Neural cell (in vitro differentiated cells): Measurements from ENCODE around the gene MYO9A. TPM values are rescaled to one million over a fixed set of nuclear protein-coding genes. Genes with fewer than 3 reads are reported as not detected.
"Not testable (repeated sequence)": the region's sequence is repeated elsewhere in the genome, so short reads cannot be mapped to it uniquely, and the experiment has no call there.

Experiments used
- H2AFZ ChIP-seq: fragments of 200-600, 300-800 bp; sonication (generic), shearing (Covaris generic); 2 replicates; pipeline ENCODE4 v1.6.0; 2014; ENCODE audit warnings: low read depth, mild to moderate bottlenecking, antibody characterized with exemption, low read length, moderate library complexity
- H3F3A ChIP-seq: fragments of 200-600 bp; shearing (Covaris generic); 2 replicates; pipeline ENCODE4 v1.6.1; 2016; ENCODE audit warnings: mild to moderate bottlenecking, moderate library complexity, mixed read lengths, antibody characterized with exemption, low read length; ENCODE audit not compliant: insufficient read depth, poor library complexity, severe bottlenecking
- H3K27ac ChIP-seq: fragments of 200-600, 300-800 bp; sonication (generic), shearing (Covaris generic); 2 replicates; pipeline ENCODE4 v1.5.1; 2014; ENCODE audit warnings: mild to moderate bottlenecking, low read length, moderate library complexity
- H3K27me3 ChIP-seq: fragments of 300-800, 200-600 bp; sonication (generic), shearing (Covaris generic); 2 replicates; pipeline ENCODE4 v1.6.0; 2014; ENCODE audit warnings: mild to moderate bottlenecking, low read depth, low read length, moderate library complexity; ENCODE audit not compliant: insufficient read depth
- H3K36me3 ChIP-seq: fragments of 300-800, 200-600 bp; sonication (generic), shearing (Covaris generic); 2 replicates; pipeline ENCODE4 v1.5.1; 2014; ENCODE audit warnings: mild to moderate bottlenecking, antibody characterized with exemption, low read length, moderate library complexity; ENCODE audit not compliant: insufficient read depth
- H3K4me2 ChIP-seq: fragments of 300-800, 200-600 bp; sonication (generic), shearing (Covaris generic); 2 replicates; pipeline ENCODE4 v1.6.0; 2014; ENCODE audit warnings: mild to moderate bottlenecking, low read length
- H3K4me3 ChIP-seq: fragments of 300-800, 200-600 bp; sonication (generic), shearing (Covaris generic); 2 replicates; pipeline ENCODE4 v1.5.1; 2014; ENCODE audit warnings: mild to moderate bottlenecking, low read length, moderate library complexity
- H3K79me2 ChIP-seq: fragments of 200-600 bp; shearing (Covaris generic); replicated peaks from 2 replicates; pipeline ENCODE4 v1.6.0; 2014; ENCODE audit warnings: mild to moderate bottlenecking, low read length, moderate library complexity; ENCODE audit not compliant: insufficient read depth
- H3K9ac ChIP-seq: fragments of 300-800, 200-600 bp; sonication (generic), shearing (Covaris generic); 2 replicates; pipeline ENCODE4 v1.6.1; 2016; ENCODE audit warnings: mild to moderate bottlenecking, low read length, mixed read lengths
- H3K9me2 ChIP-seq: fragments of 200-600 bp; shearing (Covaris generic); 2 replicates; pipeline ENCODE4 v1.6.1; 2016; ENCODE audit warnings: mild to moderate bottlenecking, low read length, mixed read lengths; ENCODE audit not compliant: insufficient read depth
- H3K9me3 ChIP-seq: fragments of 200-600, 300-800 bp; sonication (generic), shearing (Covaris generic); 2 replicates; pipeline ENCODE4 v1.6.1; 2016; ENCODE audit warnings: mild to moderate bottlenecking, mixed run types, low read length, moderate library complexity, mixed read lengths
- H4K20me1 ChIP-seq: fragments of 200-600 bp; shearing (Covaris generic); 2 replicates; pipeline ENCODE4 v1.6.1; 2016; ENCODE audit warnings: mild to moderate bottlenecking, mixed run types; ENCODE audit not compliant: insufficient read depth
- EP300 ChIP-seq: fragments of 450-650 bp; conservative IDR thresholded peaks from 2 replicates; pipeline ENCODE4 v1.6.1; 2014; ENCODE audit warnings: antibody characterized with exemption, mild to moderate bottlenecking, moderate library complexity; ENCODE audit not compliant: poor library complexity, severe bottlenecking
- EZH2 ChIP-seq: fragments of 200-600, 300-800 bp; shearing (Covaris generic), sonication (generic); IDR thresholded peaks from 2 replicates; pipeline ENCODE4 v1.6.1; 2014; ENCODE audit warnings: antibody characterized with exemption, low read length, borderline replicate concordance, mild to moderate bottlenecking; ENCODE audit not compliant: insufficient read depth, poor library complexity, severe bottlenecking
- MXI1 ChIP-seq: fragments of 450-650 bp; conservative IDR thresholded peaks from 2 replicates; pipeline ENCODE4 v1.6.1; 2014; ENCODE audit warnings: antibody characterized with exemption, mild to moderate bottlenecking; ENCODE audit not compliant: poor library complexity, severe bottlenecking
- POLR2AphosphoS5 ChIP-seq: IDR thresholded peaks from 2 replicates; pipeline ENCODE4 v1.6.1; 2012
- RAD21 ChIP-seq: fragments of 450-650 bp; conservative IDR thresholded peaks from 2 replicates; pipeline ENCODE4 v1.6.1; 2014; ENCODE audit warnings: antibody characterized with exemption, mild to moderate bottlenecking, moderate library complexity
- SMC3 ChIP-seq: fragments of 450-650 bp; conservative IDR thresholded peaks from 2 replicates; pipeline ENCODE4 v1.6.1; 2014; ENCODE audit warnings: antibody characterized with exemption, mild to moderate bottlenecking, moderate library complexity; ENCODE audit not compliant: poor library complexity
- TAF1 ChIP-seq: IDR thresholded peaks from 2 replicates; pipeline ENCODE4 v1.6.1; 2012; ENCODE audit warnings: low read depth
- polyA plus RNA-seq: library from polyadenylated mRNA; depleted of rRNA; stranded (reverse); fragments of >200 nt; gene quantifications from 2 replicates; pipeline ENCODE4 v1.2.3, GENCODE V29; 2014
- TF ChIP-seq, protein P1 (sequence below): fragments of 450-650 bp; IDR thresholded peaks from 2 replicates; pipeline ENCODE4 v1.5.1; 2014; ENCODE audit warnings: antibody characterized with exemption, mild to moderate bottlenecking, moderate library complexity; ENCODE audit not compliant: poor library complexity, severe bottlenecking
- TF ChIP-seq, protein P2 (sequence below): IDR thresholded peaks from 2 replicates; pipeline ENCODE4 v1.6.1; 2012; ENCODE audit warnings: borderline replicate concordance

Gene MYO9A
- polyA plus RNA-seq, 1 donor from 2014 or later = 22.7 TPM

GRCh38 chr15:72020799-72021198 is 97.2 kb downstream of the MYO9A start:
- TF ChIP-seq, protein P1, sequence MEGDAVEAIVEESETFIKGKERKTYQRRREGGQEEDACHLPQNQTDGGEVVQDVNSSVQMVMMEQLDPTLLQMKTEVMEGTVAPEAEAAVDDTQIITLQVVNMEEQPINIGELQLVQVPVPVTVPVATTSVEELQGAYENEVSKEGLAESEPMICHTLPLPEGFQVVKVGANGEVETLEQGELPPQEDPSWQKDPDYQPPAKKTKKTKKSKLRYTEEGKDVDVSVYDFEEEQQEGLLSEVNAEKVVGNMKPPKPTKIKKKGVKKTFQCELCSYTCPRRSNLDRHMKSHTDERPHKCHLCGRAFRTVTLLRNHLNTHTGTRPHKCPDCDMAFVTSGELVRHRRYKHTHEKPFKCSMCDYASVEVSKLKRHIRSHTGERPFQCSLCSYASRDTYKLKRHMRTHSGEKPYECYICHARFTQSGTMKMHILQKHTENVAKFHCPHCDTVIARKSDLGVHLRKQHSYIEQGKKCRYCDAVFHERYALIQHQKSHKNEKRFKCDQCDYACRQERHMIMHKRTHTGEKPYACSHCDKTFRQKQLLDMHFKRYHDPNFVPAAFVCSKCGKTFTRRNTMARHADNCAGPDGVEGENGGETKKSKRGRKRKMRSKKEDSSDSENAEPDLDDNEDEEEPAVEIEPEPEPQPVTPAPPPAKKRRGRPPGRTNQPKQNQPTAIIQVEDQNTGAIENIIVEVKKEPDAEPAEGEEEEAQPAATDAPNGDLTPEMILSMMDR = no peak
- TF ChIP-seq EP300 (no peak), TAF1 (no peak), EZH2 (no peak), MXI1 (no peak), SMC3 (no peak), RAD21 (no peak), POLR2AphosphoS5 (no peak)
- TF ChIP-seq, protein P2, sequence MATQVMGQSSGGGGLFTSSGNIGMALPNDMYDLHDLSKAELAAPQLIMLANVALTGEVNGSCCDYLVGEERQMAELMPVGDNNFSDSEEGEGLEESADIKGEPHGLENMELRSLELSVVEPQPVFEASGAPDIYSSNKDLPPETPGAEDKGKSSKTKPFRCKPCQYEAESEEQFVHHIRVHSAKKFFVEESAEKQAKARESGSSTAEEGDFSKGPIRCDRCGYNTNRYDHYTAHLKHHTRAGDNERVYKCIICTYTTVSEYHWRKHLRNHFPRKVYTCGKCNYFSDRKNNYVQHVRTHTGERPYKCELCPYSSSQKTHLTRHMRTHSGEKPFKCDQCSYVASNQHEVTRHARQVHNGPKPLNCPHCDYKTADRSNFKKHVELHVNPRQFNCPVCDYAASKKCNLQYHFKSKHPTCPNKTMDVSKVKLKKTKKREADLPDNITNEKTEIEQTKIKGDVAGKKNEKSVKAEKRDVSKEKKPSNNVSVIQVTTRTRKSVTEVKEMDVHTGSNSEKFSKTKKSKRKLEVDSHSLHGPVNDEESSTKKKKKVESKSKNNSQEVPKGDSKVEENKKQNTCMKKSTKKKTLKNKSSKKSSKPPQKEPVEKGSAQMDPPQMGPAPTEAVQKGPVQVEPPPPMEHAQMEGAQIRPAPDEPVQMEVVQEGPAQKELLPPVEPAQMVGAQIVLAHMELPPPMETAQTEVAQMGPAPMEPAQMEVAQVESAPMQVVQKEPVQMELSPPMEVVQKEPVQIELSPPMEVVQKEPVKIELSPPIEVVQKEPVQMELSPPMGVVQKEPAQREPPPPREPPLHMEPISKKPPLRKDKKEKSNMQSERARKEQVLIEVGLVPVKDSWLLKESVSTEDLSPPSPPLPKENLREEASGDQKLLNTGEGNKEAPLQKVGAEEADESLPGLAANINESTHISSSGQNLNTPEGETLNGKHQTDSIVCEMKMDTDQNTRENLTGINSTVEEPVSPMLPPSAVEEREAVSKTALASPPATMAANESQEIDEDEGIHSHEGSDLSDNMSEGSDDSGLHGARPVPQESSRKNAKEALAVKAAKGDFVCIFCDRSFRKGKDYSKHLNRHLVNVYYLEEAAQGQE = no peak
- Histone ChIP-seq H3K36me3 (no peaks in the 10 kb centered on the region), H2AFZ (no peak overlapping the region), H4K20me1 (no peaks in the 10 kb centered on the region), H3K9me3 (no peaks in the 10 kb centered on the region), H3F3A (no peaks in the 10 kb centered on the region), H3K27ac (no peak overlapping the region), H3K9ac (no peak overlapping the region), H3K4me2 (no peak overlapping the region), H3K4me3 (no peak overlapping the region), H3K9me2 (no peaks in the 10 kb centered on the region), H3K79me2 (no peaks in the 10 kb centered on the region), H3K27me3 (no peaks in the 10 kb centered on the region)

DNA sequence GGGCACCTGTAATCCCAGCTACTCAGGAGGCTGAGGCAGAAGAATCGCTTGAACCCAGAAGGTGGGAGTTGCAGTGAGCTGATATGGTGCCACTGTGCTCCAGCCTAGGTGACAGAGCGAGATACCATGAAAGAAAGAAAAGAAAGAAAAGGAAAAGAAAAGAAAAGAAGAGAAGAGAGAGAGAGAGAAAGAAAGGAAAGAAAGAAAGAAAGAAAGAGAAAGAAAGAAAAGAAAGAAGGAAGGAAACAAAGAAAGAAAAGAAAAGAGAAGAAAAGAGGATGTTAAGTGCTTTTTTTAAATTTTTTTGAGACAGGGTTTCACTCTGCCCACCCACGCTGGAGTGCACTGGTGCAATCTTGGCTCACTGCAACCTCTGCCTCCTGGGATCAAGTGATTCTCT is 103.4 kb downstream of the MYO9A start:
- H3F3A ChIP-seq, H3K9ac ChIP-seq, H3K36me3 ChIP-seq, H3K79me2 ChIP-seq, H4K20me1 ChIP-seq, H3K9me2 ChIP-seq, H3K27me3 ChIP-seq, H3K9me3 ChIP-seq, H3K4me2 ChIP-seq, H3K4me3 ChIP-seq, H3K27ac ChIP-seq, H2AFZ ChIP-seq: not testable (repeated sequence)

GRCh38 chr15:72013703-72014102 is 104.2 kb downstream of the MYO9A start:
- Histone ChIP-seq H3K4me2 (no peak overlapping the region), H3K27ac (no peak overlapping the region), H3F3A (no peaks in the 10 kb centered on the region), H3K79me2 (no peaks in the 10 kb centered on the region), H3K4me3 (no peak overlapping the region), H3K9me3 (no peaks in the 10 kb centered on the region), H2AFZ (no peak overlapping the region), H3K36me3 (peaks cover 4% of the 10 kb centered on the region), H3K9me2 (no peaks in the 10 kb centered on the region), H4K20me1 (no peaks in the 10 kb centered on the region), H3K27me3 (no peaks in the 10 kb centered on the region), H3K9ac (no peak overlapping the region)
- TF ChIP-seq, protein P2 = no peak
- TF ChIP-seq SMC3 = no peak
